T-helper 1 cell treated with Interleukin-12 subunit alpha and Interleukin-12 subunit beta and Interleukin-4 antibody, amounts not matched to agents 30 ng/mL and 1 ng/mL, for 36 hours (primary cell): ENCODE measurements around the gene ECT2L. TPM values are rescaled to one million over a fixed set of nuclear protein-coding genes. Genes with fewer than 3 reads are reported as not detected.

ENCODE experiments used
- intact Hi-C: fragments of 100-400 bp; cut with micrococcal nuclease; formaldehyde crosslinking; loops from one replicate; pipeline ENCODE4 v1.15.1; 2024
- total RNA-seq: library from RNA; stranded (reverse); gene quantifications from 2 replicates; pipeline ENCODE4 v1.2.3, GENCODE V29; 2022

ECT2L gene
- total RNA-seq, 1 donor from 2014 or later = not detected

DNA sequence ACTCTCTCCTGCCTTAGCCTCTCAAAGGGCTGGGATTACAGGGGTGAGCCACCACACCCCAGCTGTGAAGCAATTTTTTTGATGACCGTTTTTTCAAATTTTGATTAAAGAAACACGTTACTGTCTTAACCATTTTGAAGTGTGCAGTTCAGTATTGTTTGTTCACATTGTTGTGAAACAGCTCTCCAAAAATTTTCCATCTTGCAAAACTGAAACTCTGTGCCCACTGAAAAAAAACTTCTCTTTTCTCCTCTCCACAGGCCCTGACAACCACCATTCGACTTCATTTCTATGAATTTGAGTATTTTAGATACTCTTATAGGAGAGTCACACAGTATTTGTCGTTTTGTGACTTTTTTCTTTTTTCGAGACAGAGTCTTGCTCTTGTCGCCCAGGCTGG is 53.9 kb downstream of the ECT2L start:
- intact Hi-C loops = no loop called here

DNA sequence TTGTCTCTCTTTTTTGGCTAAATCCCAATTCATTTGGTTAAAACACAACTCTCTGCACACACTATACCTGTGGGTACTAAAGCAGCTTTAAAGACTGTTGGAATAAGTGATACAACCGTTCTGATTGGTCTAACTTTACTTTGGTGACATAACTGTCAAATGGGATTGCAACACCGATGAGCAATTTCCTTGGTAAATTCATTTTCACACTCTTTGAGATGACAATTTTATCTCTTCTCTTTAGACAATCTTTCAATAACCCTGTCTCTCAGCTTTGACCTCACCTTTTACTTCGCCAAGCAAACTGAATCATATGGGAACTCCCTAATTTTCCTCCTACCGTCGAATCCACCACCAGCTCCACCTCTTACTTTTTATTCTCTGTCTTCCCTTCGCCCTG is 60.8 kb downstream of the ECT2L start:
- intact Hi-C loops = no loop called here

DNA sequence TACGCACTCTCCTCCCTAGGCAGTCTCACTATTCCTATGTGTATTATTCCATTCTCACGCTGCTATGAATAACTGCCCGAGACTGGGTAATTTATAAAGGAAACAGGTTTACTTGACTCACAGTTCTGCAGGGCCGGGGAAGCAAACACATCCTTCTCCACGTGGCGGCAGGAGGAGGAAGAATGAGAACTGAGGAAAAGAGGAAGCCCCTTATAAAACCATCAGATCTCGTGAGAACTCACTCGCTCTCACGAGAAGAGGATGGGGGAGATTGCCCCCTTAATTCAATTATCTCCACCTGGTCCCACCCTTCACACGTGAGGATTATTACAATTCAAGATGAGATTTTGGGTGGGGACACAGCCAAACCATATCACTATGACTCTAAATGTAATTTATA is 61.9 kb downstream of the ECT2L start:
- intact Hi-C loops = no loop called here

DNA sequence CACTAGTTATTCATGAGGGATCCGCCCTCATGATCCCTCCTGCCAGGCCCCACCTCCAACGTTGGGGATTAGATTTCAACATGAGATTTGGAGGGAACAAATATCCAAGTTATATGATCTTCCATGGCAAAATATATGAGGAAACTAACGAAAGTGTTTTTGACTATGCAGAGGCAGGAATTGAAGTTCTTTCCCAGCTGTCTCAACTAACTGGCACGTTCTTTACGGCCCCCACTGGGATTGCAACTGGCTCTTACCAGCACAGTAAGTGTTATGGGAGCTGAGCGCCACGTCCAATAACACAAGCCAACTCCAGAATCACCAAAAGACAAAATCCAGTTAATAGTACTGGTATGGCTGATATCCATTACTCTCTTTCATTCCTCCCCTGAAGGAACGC is 66.6 kb downstream of the ECT2L start:
- intact Hi-C loops = no loop called here

DNA sequence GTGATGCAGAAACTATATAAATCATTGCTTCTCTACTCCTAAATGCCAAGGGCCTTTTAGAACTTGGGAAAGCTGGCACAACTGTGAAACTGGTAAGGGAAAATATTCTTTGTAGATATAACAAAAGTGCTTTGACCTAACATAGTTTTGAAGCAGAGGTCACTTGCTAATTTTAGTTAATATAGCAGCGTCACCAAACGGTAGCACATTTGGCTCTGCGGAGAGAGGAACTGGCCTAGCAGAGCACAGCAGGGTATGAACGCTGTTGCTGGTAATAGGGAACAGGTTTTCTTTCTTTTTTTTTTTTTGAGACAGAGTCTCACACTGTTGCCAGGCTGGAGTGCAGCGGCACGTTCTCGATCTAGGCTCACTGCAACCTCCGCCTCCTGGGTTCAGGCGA is 67.4 kb downstream of the ECT2L start:
- intact Hi-C loops = no loop called here

DNA sequence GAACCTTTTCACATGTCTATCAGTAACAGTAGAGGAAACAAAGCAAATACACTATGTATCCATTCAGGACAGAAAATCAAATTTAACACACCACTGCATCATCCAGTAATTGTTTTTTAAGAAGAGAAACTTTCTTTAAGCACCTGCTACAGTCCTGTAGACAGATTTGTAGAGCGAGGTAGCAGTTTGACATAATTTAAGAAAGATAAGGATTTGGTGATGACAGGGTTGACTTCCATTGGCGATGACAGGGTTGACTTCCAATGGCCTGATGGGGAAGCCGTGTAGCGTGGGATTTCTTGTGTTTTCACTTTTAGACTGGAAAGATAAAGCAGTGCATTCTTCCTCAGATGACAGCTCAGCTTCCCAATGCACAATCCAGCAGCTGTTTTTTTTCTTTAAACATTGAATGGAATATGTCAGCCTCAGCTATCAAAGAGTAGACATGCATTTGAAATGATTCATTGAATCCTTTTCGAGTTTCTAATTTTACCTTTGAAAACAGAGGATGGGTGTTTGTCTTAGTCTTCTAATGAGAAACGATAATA is 68.5 kb downstream of the ECT2L start:
- intact Hi-C loops = no loop called here

DNA sequence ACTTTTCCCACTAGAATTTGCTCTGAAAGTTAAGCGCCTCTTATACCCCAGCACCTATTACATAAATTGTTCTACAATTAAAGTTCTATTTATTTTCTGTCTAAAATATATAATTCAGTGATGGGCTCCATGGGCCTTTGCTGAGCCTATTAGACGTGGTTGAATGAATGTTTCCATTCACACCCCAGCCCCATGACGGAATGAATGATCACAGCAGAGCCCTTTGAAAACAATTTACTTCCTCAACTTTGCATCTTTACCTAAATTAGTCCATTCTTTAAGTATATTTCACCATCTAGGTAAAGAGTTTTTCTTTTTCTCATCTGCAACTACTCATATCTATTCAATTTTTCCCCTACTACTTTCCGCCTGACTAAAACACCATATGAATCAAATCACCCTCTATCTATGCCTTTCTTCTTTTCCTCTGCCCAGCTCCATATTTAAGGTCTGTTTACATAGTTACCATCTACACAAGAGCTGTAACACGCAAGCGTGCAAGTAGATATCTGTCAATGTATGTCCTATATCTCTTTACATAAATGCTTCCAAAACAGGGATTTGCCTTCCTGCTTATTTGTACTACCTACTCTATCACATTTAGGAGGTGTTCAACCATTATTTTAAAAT is 69.7 kb downstream of the ECT2L start:
- intact Hi-C loops = no loop called here

DNA sequence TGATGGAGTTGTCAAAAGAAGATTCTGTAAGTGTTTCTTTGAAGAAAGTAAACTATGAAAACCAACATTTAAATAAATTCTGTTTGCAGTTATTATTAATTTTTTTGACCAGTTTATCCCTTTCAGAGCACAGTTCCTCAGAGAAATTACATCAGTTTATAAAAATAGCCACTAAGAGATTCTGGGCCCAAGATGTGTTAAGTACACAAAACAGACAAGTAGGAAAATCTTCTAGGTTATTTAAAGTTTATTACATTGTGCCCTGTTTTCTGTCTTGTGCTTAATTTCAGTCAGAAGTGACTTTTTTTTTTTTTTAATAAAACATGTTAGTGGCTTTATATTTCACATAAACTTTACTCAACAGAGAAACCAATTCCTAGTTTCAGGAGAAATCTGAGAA is 72.3 kb downstream of the ECT2L start:
- intact Hi-C loops = no loop called here

DNA sequence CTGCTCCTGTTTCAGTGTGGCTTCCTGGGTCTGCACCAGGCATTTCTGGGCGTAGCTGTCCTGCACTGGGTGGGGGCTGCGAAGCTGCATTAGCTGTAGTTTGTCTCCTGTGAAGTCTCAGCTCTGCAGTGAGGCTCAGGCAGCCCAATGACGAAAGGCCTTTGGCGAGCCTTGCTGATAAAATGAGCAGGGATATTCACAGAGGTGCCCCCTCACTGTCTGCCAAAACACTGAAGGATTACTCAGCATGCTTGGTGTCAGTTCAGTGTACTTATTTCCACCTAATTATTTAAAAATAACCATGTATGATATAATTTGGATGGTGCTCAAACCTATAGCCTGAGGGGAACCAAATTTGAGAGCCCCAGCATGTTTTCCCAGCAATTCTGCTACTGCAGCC is 73.5 kb downstream of the ECT2L start:
- intact Hi-C loops = no loop called here

DNA sequence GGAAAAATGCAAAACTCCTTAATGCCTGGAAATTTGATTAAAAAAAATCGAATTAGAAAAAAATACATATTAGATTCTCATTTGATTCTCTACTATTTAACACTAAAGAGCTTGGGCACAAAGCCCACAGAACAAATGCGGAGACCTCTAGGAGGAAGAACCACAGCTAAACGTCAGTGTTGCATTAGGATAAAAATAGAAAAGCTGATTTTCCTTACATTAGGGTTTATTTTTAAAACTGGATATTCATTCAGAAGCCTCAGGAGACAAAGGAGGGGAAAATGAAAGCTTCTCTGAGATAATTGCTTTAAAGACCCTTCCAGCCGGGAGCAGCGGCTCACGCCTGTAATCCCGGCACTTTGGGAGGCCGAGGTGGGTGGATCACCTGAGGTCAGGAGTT is 77.3 kb downstream of the ECT2L start:
- intact Hi-C loops = no loop called here

DNA sequence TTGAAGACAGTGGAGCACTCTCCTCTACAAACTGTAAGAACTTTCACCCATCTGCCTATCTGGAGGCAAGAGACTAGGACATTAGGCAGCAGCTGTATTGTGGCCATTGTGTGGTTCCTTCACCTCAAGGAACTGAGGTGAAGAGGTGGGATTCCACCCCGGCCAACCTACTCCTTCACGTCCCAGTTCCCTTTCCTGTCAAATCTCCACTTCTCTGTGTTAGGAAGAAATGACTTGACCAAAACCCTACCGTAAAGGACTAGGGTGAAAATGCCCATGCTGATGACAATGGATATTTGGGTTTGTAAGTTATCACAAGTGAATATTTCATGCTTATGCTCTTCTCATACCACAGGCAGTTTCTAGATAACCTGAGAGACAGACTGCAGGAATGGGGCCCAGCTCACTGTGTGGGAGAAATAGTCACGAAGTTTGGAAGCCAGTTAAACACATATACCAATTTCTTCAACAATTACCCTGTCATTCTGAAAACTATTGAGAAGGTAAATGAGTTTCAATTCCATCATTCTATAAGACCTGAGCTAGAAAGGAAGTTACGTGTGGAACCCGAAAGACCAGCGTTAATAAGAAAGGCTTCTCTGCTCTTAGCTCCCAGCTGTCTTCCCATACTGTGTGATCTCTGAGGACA is 86.6 kb downstream of the ECT2L start:
- intact Hi-C loops = no loop called here

DNA sequence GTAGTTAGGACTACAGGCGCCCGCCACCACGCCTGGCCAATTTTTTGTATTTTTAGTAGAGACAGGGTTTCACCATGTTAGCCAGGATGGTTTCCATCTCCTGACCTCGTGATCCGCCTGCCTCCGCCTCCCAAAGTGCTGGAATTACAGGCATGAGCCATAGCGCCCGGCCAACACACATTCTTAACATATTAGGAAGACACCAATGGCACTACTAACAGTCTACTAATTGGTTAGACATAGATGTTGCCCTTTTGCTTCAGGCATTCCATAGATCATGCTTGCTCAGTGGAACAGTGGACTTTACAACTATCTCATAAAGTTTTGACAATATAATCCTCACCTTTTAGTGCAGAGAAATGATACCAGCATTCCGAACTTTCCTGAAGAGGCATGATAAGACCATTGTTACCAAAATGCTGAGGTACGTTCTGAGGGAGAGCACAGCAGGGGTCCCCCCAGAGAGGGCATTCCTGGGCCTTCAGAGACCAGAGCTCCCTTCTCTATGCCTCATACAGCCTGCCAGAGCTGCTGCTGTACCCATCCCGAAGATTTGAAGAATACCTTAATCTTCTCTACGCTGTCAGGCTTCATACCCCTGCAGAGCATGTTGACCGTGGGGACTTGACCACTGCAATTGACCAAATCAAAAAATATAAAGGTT is 89.4 kb downstream of the ECT2L start:
- intact Hi-C loops = no loop called here

DNA sequence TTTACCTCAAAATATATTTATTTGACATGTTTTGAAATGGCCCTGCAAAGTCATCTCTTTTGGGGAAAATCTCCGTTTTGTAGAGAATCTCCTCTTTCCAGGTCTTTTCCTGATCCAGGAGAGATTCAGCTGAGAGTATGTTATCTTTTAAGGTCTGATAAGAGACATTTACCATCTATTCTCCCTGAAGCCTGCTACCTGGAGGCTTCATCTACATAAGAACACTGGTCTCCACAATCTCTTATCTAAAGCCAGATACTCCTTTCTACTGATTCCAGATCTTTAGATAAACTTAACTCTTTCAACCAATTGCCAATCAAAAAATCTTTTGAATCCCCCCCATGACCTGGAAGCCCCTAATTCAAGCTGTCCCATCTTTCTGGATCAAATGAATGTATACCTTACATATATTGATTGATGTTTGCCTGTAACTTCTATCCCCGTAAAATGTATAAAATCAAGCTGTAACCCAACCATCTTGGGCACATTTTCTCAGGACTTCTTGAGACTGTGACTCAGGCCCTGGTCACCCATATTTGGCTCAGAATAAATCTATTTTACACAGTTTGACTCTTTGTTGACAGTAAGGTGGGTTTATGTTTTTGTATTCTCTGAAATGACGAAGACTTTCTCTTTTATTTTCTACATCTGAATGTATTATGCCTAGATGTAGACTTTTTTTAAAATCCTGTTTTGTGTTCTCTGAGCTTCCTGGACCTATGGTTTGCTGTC is 95.5 kb downstream of the ECT2L start:
- intact Hi-C loops = loop anchor here (5.0 kb wide), 1 partner anchor 79 kb away; no protein-coding TSS in a partner anchor

DNA sequence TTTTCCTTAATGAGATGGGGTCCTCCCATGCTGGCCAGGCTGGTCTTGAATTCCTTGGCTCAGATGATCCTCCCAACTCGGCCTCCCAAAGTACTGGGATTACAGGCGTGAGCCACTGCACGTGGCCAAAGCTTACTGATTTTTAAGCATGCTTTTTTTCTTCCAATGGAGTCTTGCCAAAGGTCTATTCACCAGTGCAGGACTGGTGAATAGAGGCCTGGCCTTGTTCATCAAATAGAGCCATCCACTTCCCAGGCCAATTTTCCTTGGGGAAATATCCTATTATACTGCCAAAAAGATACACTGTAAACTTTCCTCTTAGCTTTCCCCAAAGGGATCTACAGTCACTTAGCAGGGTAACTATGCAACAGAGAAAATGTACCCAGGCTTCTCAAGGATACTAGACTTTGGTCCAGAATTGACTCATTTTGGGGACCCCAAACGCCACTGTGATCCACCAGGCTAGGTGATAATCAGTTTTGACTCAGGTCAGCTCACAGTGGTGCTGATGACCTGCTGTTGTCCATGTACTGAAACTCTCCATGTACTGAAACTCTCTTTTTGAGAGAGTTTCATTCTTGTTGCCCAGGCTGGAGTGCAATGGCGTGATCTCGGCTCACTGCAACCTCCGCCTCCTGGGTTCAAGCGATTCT is 100.3 kb downstream of the ECT2L start:
- intact Hi-C loops = no loop called here

DNA sequence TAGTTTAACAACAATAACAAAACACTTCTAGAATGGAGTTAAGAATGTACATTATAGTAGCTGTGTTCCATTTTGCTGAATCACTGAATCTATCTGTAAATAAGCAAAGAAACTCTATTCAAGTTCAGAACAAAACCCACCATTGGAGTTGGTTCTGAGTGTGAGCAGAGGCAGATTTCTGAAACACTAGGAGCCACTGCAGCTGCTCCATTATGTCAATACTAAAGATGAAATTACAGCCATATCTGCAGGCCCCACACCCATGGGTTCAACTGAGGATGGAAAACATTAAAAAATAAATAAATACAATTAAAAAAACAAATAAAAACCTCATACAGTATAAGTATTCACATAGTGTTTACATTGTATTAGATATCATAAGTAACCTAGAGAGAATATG is 101.1 kb downstream of the ECT2L start:
- intact Hi-C loops = no loop called here

DNA sequence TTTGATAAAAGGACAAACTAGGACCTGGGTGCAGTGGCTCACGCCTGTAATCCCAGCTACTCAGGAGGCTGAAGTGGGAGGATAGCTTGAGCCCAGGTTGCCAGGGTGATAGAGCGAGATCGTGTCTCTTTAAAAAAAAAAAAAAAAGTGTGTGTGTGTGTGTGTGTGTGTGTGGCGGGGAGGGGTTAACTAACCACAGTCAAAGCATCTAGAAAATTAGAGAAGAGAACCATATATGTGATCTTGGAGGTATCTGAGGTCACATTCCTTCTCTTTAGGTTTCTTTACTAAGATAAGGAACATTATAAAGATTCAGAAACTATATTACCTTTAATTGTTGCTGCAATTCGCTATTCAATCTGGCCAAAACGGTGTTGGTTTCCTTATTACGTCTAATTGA is 111.3 kb downstream of the ECT2L start:
- intact Hi-C loops = no loop called here

DNA sequence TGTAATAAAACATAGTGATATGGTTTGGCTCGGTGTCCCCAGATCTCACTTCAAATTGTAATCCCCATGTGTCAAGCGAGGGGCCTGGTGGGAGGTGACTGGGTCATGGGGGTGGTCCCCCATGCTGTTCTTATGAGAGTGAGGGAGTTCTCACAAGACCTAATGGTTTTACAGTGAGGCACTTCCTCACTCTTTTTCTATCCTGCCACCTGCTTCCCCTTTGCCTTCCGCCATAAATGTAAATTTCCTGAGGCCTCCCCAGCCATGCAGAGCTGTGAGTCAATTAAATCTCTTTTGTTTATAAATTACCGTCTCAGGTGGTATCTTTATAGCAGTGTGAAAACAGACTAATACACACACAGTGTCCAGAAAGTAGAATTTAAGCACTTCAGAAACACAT is 113.6 kb downstream of the ECT2L start:
- intact Hi-C loops = no loop called here

DNA sequence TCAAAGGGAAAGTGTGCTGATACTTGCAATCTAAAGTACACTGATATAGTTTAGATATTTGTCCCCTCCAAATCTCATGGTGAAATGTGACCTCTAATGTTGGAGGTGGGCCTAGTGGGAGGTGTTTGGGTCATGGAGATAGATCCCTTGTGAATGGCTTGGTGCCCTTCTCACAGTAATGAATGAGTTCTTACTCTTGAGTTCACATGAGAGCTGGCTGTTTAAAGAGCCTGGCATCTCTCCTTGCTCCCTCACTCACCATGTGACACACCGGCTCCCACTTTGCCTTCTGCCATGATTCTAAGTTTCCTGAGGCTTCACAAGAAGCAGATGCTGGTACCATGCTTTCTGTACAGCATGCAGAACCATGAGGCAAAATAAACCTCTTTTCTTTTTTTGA is 114.1 kb downstream of the ECT2L start:
- intact Hi-C loops = no loop called here

DNA sequence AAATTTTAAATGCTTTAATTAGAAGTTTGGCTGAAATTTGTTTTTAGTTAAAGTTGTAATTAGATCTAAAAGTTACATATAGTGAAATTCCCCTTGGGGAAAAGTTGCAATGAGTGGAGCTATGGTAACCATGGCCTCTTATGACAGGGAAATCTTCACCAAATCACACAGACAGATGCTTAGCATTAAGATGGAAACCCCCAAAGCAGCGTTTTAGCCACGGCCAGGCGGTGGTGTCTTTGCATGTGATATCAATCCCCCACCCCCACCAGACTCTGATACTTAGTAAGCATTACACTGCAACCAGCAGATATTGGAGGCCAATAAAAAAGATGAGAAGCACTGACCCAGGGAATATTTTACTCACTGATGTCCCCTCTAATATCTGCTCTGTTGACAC is 116.4 kb downstream of the ECT2L start:
- intact Hi-C loops = no loop called here

DNA sequence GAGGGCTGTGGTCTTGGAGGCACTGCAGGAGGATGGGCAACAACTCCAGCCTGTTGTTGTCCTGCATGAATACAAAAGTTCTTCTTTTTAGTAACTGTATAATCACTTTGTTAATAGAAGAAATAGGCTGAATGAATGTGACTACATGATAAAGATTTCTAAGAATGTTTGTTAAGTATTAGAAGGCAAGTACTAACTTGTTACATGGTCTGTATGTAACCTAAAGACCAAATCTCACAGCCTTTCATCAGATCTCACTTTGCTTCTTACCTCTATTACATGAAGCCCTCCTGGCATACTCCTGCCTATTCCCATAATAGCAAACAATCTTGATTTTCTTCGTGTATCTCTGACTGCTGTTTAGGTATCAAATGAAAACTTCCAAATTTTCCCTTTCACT is 118.8 kb downstream of the ECT2L start:
- intact Hi-C loops = no loop called here

DNA sequence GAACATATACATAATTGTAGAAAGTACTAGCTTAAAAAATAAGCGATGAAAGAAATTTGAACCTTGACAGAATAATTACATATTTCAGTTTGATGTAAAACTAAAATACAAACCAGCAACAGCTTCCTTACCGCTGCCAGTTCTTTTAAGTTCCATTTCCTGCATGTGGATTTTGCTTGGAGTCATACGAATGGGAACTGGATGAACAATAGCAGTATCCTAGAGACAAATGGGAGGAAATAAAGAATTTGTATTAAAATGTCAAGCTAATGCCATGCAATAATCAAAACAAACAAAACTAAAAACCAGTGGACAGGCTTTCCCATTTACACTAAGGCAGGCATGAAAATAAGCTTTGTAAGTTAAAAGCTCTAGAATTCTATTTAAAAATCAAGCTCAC is 125.0 kb downstream of the ECT2L start:
- intact Hi-C loops = no loop called here
